ENCODE data around the gene RELT. TPM values are rescaled to one million over a fixed set of nuclear protein-coding genes. Genes with fewer than 3 reads are reported as not detected.

RELT gene
- total and polyA plus RNA-seq, 2 of the 13 experiments (the other 11 are each of a cell fraction or from before 2014, with no cell fraction given), result 2.5 to 4.7 TPM

DNA sequence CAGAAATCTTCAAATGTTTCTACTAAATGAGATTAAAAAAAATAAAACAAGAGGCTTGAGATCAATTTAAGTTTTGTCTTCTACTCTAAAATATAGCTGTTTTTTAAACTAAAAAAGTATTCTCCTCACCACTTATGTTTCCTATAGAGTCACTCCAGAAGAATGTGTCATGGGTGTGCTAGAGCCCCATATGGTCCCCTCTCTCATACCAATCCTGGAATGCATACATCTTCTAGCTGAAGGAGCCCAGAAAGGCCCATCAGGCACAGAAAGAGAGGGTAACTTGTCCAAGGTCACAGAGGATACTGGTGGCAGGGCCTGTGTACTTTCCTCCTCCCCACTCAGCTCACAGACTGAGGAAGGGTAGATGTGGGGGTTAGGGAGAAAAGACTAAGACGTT lies 34.4 kb downstream of the RELT start:
- no peak for ATAC-seq
- no peak for DNase-seq (ENCODE audit: low spot score)
- no peak overlapping the region for H3K9ac ChIP-seq (ENCODE audit: insufficient read depth, low read depth, low read length)
- peaks cover 11% of the 10 kb centered on the region for H3K4me1 ChIP-seq (ENCODE audit: insufficient read depth, low read length)
- peaks cover 8 to 25% of the 10 kb centered on the region in 2 experiments for H3K36me3 ChIP-seq (replicated peaks in 1 of 2; ENCODE audit: control insufficient read depth in 1 of 2, insufficient read depth in 2 of 2, low read length in 2 of 2)
- no peaks in the 10 kb centered on the region for H3K9me3 ChIP-seq (ENCODE audit: low read length)
- WGBS (ENCODE audit: low lambda C conversion rate), result 82% methylated on average over 1 of the region's 1 CpG
- H2AFZ ChIP-seq (ENCODE audit: low read length), result no peak overlapping the region
- H3K79me2 ChIP-seq (ENCODE audit: insufficient read depth, low read length), result no peaks in the 10 kb centered on the region
- POLR2A ChIA-PET, result no interaction called here
- CTCF ChIA-PET (ENCODE audit: low intra/inter-chr PET ratio, low total read pairs), result no interaction called here
- H3K27me3 ChIP-seq (ENCODE audit: control insufficient read depth in 1 of 2, insufficient read depth in 2 of 2, low read length in 2 of 2), result no peaks in the 10 kb centered on the region
- H3K4me3 ChIP-seq (replicated peaks in 1 of 3; ENCODE audit: insufficient read depth in 1 of 3, low read depth in 2 of 3, low read length in 3 of 3), result no peak overlapping the region
- no peak for FAIRE-seq
- no peak overlapping the region for H3K4me2 ChIP-seq (ENCODE audit: low read depth, low read length)
- H4K20me1 ChIP-seq (ENCODE audit: insufficient read depth, low read length), result no peaks in the 10 kb centered on the region
- BruUV-seq (replicated peaks), result no TSS peak
- in situ Hi-C loops (cut with HindIII; ENCODE audit: extremely low pct_ligation_motif_present, low pct_unique_long_range_greater_than_20kb), result no loop called here
- intact Hi-C loops (cut with micrococcal nuclease; ENCODE audit: unreplicated experiment), result no loop called here
- no peak overlapping the region for H3K27ac ChIP-seq (ENCODE audit: extremely low read length, insufficient read depth, low read length)
- TF ChIP-seq SP140L (CRISPR knock-in tag; IDR thresholded peaks at IDR 0.05; ENCODE audit: borderline replicate concordance) (no peak), ZNF547 (CRISPR knock-in tag; IDR thresholded peaks at IDR 0.05) (no peak), SOX6 (IDR thresholded peaks at IDR 0.05) (no peak), SOX6 (CRISPR knock-in tag; IDR thresholded peaks at IDR 0.05) (no peak), SSRP1 (CRISPR knock-in tag; IDR thresholded peaks at IDR 0.05) (no peak), PPARG (CRISPR knock-in tag; conservative IDR thresholded peaks at IDR 0.05) (no peak), ZSCAN22 (CRISPR knock-in tag; IDR thresholded peaks at IDR 0.05) (no peak), ZFP36L2 (CRISPR knock-in tag; IDR thresholded peaks at IDR 0.05) (no peak), ZNF432 (CRISPR knock-in tag; IDR thresholded peaks at IDR 0.05; ENCODE audit: borderline replicate concordance) (no peak), ZNF563 (CRISPR knock-in tag; IDR thresholded peaks at IDR 0.05) (no peak)
- TF ChIP-seq, protein P1, sequence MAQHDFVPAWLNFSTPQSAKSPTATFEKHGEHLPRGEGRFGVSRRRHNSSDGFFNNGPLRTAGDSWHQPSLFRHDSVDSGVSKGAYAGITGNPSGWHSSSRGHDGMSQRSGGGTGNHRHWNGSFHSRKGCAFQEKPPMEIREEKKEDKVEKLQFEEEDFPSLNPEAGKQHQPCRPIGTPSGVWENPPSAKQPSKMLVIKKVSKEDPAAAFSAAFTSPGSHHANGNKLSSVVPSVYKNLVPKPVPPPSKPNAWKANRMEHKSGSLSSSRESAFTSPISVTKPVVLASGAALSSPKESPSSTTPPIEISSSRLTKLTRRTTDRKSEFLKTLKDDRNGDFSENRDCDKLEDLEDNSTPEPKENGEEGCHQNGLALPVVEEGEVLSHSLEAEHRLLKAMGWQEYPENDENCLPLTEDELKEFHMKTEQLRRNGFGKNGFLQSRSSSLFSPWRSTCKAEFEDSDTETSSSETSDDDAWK (CRISPR knock-in tag; IDR thresholded peaks at IDR 0.05), result no peak
- TF ChIP-seq, protein P2, sequence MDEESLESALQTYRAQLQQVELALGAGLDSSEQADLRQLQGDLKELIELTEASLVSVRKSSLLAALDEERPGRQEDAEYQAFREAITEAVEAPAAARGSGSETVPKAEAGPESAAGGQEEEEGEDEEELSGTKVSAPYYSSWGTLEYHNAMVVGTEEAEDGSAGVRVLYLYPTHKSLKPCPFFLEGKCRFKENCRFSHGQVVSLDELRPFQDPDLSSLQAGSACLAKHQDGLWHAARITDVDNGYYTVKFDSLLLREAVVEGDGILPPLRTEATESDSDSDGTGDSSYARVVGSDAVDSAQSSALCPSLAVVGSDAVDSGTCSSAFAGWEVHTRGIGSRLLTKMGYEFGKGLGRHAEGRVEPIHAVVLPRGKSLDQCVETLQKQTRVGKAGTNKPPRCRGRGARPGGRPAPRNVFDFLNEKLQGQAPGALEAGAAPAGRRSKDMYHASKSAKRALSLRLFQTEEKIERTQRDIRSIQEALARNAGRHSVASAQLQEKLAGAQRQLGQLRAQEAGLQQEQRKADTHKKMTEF (CRISPR knock-in tag; IDR thresholded peaks at IDR 0.05), result no peak
- TF ChIP-seq, protein P3, sequence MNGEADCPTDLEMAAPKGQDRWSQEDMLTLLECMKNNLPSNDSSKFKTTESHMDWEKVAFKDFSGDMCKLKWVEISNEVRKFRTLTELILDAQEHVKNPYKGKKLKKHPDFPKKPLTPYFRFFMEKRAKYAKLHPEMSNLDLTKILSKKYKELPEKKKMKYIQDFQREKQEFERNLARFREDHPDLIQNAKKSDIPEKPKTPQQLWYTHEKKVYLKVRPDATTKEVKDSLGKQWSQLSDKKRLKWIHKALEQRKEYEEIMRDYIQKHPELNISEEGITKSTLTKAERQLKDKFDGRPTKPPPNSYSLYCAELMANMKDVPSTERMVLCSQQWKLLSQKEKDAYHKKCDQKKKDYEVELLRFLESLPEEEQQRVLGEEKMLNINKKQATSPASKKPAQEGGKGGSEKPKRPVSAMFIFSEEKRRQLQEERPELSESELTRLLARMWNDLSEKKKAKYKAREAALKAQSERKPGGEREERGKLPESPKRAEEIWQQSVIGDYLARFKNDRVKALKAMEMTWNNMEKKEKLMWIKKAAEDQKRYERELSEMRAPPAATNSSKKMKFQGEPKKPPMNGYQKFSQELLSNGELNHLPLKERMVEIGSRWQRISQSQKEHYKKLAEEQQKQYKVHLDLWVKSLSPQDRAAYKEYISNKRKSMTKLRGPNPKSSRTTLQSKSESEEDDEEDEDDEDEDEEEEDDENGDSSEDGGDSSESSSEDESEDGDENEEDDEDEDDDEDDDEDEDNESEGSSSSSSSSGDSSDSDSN (CRISPR knock-in tag; IDR thresholded peaks at IDR 0.05), result no peak
- TF ChIP-seq, protein P4, sequence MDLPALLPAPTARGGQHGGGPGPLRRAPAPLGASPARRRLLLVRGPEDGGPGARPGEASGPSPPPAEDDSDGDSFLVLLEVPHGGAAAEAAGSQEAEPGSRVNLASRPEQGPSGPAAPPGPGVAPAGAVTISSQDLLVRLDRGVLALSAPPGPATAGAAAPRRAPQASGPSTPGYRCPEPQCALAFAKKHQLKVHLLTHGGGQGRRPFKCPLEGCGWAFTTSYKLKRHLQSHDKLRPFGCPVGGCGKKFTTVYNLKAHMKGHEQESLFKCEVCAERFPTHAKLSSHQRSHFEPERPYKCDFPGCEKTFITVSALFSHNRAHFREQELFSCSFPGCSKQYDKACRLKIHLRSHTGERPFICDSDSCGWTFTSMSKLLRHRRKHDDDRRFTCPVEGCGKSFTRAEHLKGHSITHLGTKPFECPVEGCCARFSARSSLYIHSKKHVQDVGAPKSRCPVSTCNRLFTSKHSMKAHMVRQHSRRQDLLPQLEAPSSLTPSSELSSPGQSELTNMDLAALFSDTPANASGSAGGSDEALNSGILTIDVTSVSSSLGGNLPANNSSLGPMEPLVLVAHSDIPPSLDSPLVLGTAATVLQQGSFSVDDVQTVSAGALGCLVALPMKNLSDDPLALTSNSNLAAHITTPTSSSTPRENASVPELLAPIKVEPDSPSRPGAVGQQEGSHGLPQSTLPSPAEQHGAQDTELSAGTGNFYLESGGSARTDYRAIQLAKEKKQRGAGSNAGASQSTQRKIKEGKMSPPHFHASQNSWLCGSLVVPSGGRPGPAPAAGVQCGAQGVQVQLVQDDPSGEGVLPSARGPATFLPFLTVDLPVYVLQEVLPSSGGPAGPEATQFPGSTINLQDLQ (CRISPR knock-in tag; IDR thresholded peaks at IDR 0.05), result no peak
- TF ChIP-seq, protein P5, sequence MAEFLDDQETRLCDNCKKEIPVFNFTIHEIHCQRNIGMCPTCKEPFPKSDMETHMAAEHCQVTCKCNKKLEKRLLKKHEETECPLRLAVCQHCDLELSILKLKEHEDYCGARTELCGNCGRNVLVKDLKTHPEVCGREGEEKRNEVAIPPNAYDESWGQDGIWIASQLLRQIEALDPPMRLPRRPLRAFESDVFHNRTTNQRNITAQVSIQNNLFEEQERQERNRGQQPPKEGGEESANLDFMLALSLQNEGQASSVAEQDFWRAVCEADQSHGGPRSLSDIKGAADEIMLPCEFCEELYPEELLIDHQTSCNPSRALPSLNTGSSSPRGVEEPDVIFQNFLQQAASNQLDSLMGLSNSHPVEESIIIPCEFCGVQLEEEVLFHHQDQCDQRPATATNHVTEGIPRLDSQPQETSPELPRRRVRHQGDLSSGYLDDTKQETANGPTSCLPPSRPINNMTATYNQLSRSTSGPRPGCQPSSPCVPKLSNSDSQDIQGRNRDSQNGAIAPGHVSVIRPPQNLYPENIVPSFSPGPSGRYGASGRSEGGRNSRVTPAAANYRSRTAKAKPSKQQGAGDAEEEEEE (CRISPR knock-in tag; IDR thresholded peaks at IDR 0.05; ENCODE audit: borderline replicate concordance), result no peak
- TF ChIP-seq, protein P6, sequence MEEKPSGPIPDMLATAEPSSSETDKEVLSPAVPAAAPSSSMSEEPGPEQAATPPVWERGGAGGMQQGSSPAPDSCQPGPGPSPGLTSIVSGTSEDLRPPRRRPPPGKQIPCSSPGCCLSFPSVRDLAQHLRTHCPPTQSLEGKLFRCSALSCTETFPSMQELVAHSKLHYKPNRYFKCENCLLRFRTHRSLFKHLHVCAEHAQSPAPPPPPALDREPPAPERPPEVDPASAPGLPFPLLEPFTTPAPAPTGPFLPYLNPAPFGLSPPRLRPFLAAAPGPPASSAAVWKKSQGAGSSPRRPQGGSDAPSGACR (CRISPR knock-in tag; IDR thresholded peaks at IDR 0.05), result no peak
